Activated CD8-positive, alpha-beta T cell treated with anti-CD3 and anti-CD28 coated beads for 36 hours (primary cell): ENCODE measurements around the gene C1orf232. TPM values are rescaled to one million over a fixed set of nuclear protein-coding genes. Genes with fewer than 3 reads are reported as not detected.
A peak's percentile ranks its signal among the peaks of the same experiment; 100 is the strongest.

Experiments used
- ATAC-seq: fragments of 200-7000 bp; cut with Tn5 transposase; one replicate; pipeline ENCODE4 v1.10.0; 2021; ENCODE audit warnings: mild to moderate bottlenecking, moderate library complexity
- CTCF ChIA-PET: fragments of 350-600 bp; sonication (Branson Sonifier 250); formaldehyde crosslinking; loops from one replicate; lab custom pipeline; 2021; ENCODE audit warnings: antibody characterized with exemption; lab: Charles Lee
- POLR2A ChIA-PET: fragments of 350-600 bp; sonication (Branson Sonifier 250); formaldehyde crosslinking; loops from one replicate; lab custom pipeline; 2021; ENCODE audit warnings: antibody characterized with exemption; lab: Charles Lee
- DNase-seq: peaks from one replicate; pipeline ENCODE4 v3.0.0-alpha.2; 2020
- H3K27ac Mint-ChIP-seq: one replicate; pipeline ENCODE4 v1.8.0; 2021; ENCODE audit warnings: mild to moderate bottlenecking, mixed read lengths
- H3K27me3 Mint-ChIP-seq: one replicate; pipeline ENCODE4 v1.8.0; 2021; ENCODE audit warnings: mixed read lengths
- H3K36me3 Mint-ChIP-seq: one replicate; pipeline ENCODE4 v1.8.0; 2021; ENCODE audit warnings: low read depth, mixed read lengths
- H3K4me1 Mint-ChIP-seq: one replicate; pipeline ENCODE4 v1.8.0; 2021; ENCODE audit warnings: low read depth, mixed read lengths
- H3K4me3 Mint-ChIP-seq: one replicate; pipeline ENCODE4 v1.8.0; 2021; ENCODE audit warnings: mild to moderate bottlenecking, moderate library complexity, mixed read lengths
- H3K9me3 Mint-ChIP-seq: one replicate; pipeline ENCODE4 v1.8.0; 2021; ENCODE audit warnings: mixed read lengths
- intact Hi-C: fragments of 100-400 bp; cut with micrococcal nuclease; formaldehyde crosslinking; loops from one replicate; pipeline ENCODE4 v1.10.0; 2022
- total RNA-seq, 2 experiments: library from RNA; stranded (reverse); gene quantifications; one replicate each; pipeline ENCODE4 v1.2.3, GENCODE V29; 2021
- TF ChIP-seq, protein P1 (sequence below): fragments of 200-600 bp; IDR thresholded peaks from one replicate; pipeline ENCODE4 v1.8.0; 2022; ENCODE audit warnings: antibody characterized with exemption, mild to moderate bottlenecking

The C1orf232 gene
- total RNA-seq, 2 experiments from 2014 or later: not detected

DNA sequence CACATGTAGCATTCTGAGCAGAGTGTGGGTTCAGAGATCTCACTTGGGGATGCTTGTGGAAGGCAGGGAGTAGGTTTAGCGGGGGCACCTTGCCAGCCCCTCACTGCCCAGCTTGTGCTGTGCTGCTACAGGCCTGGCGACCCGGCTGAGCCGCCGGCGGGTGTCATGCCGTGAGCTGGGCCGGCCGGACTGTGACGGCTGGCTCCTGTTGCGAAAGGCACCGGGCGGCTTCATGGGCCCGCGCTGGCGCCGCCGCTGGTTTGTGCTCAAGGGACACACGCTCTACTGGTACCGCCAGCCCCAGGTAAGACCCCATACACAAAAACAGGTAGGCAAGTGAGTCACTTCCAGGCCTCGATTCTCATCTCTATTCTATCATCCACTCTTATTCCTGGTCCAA lies 16.1 kb upstream of the C1orf232 start:
- Mint-ChIP-seq H3K4me3 (no peak overlapping the region), H3K4me1 (no peaks in the 10 kb centered on the region), H3K9me3 (no peaks in the 10 kb centered on the region), H3K27ac (no peak overlapping the region), H3K36me3 (no peaks in the 10 kb centered on the region), H3K27me3 (no peaks in the 10 kb centered on the region)
- TF ChIP-seq, protein P1, sequence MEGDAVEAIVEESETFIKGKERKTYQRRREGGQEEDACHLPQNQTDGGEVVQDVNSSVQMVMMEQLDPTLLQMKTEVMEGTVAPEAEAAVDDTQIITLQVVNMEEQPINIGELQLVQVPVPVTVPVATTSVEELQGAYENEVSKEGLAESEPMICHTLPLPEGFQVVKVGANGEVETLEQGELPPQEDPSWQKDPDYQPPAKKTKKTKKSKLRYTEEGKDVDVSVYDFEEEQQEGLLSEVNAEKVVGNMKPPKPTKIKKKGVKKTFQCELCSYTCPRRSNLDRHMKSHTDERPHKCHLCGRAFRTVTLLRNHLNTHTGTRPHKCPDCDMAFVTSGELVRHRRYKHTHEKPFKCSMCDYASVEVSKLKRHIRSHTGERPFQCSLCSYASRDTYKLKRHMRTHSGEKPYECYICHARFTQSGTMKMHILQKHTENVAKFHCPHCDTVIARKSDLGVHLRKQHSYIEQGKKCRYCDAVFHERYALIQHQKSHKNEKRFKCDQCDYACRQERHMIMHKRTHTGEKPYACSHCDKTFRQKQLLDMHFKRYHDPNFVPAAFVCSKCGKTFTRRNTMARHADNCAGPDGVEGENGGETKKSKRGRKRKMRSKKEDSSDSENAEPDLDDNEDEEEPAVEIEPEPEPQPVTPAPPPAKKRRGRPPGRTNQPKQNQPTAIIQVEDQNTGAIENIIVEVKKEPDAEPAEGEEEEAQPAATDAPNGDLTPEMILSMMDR: no peak
- DNase-seq: no peak
- no peak for ATAC-seq
- ChIA-PET CTCF (no interaction called here), POLR2A (no interaction called here)
- intact Hi-C loops: no loop called here

- Mint-ChIP-seq H3K36me3 (no peaks in the 10 kb centered on the region), H3K4me1 (no peaks in the 10 kb centered on the region), H3K27ac (no peak overlapping the region), H3K27me3 (no peaks in the 10 kb centered on the region), H3K9me3 (no peaks in the 10 kb centered on the region), H3K4me3 (no peak overlapping the region)
- ChIA-PET CTCF (no interaction called here), POLR2A (no interaction called here)
- DNase-seq (no peak), ATAC-seq (no peak)
- TF ChIP-seq, protein P1: no peak
- intact Hi-C loops: no loop called here
These were observed 15.3 kb upstream of the C1orf232 start for GRCh38 chr1:26184086-26184485.

DNA sequence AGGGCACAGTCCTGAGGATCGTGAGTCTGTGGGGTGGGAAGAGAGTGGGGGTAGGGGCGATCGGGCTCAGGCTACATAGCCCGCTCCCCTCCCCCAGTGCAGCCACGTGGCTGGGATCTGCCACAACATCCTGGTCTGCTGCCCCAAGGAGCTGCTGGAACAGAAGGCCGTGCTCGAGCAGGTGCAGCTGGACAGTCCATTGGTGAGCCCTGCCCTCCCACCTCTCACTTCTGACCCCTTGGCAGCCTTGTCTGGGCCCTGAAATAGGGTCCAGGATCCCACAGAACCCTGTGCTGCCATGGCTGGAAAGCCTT lies 13.6 kb upstream of the C1orf232 start:
- Mint-ChIP-seq H3K36me3 (no peaks in the 10 kb centered on the region), H3K4me3 (no peak overlapping the region), H3K4me1 (no peaks in the 10 kb centered on the region), H3K27ac (no peak overlapping the region), H3K27me3 (no peaks in the 10 kb centered on the region), H3K9me3 (no peaks in the 10 kb centered on the region)
- ATAC-seq: no peak
- POLR2A ChIA-PET: no interaction called here
- TF ChIP-seq, protein P1: no peak
- intact Hi-C loops: no loop called here
- CTCF ChIA-PET: interaction anchor here (1.1 to 2.5 kb wide), 2 partner anchors 52 to 53 kb away, joined by 3 to 8 read pairs; partner anchors contain the start of gene CEP85
- DNase-seq: no peak

DNA sequence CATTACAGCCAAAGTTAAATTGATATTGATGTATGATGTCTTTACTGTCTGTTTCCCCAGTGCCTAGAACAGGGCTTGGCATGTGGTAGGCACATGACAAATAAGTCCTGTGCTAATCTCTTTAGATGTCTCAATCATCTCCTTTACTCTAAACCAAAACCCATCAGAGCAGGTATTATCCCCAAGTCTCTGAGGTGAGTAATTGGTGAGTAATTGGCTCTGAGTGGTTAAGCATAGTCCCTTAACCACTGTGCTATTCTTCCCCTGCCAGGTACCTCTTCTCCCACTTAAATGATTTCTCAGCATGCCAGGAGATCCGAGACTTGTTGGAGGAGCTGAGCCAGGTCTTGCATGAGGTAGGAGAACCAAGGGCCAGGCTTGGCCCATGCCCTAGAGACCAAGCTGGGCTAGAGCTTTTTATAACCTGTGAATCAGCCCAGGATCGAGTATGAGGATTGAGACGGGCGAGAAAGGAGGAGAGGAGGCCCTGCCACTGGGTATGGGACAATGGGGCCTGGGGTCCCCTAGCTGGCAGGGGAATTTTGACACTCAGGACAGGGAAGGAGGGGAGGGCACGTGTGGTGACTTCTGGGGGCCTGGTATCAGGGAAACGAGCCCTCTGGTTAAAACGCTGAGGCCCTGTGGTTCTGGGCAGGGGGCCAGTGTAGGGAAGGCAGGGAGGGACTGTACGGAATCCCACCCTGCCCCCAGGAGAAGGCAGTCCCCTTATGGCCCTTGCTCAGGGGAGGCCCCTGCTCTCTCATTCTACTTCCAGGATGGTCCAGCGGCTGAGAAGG lies 13.0 kb upstream of the C1orf232 start:
- Mint-ChIP-seq H3K36me3 (no peaks in the 10 kb centered on the region), H3K27ac (no peak overlapping the region), H3K9me3 (no peaks in the 10 kb centered on the region), H3K4me3 (no peak overlapping the region), H3K27me3 (no peaks in the 10 kb centered on the region), H3K4me1 (no peaks in the 10 kb centered on the region)
- POLR2A ChIA-PET: no interaction called here
- TF ChIP-seq, protein P1: no peak
- ATAC-seq (peak; percentile 77), DNase-seq (no peak)
- CTCF ChIA-PET: interaction anchor here (1.1 to 2.5 kb wide), 2 partner anchors 52 to 54 kb away, joined by 3 to 8 read pairs; partner anchors contain the start of gene CEP85
- intact Hi-C loops: no loop called here

DNA sequence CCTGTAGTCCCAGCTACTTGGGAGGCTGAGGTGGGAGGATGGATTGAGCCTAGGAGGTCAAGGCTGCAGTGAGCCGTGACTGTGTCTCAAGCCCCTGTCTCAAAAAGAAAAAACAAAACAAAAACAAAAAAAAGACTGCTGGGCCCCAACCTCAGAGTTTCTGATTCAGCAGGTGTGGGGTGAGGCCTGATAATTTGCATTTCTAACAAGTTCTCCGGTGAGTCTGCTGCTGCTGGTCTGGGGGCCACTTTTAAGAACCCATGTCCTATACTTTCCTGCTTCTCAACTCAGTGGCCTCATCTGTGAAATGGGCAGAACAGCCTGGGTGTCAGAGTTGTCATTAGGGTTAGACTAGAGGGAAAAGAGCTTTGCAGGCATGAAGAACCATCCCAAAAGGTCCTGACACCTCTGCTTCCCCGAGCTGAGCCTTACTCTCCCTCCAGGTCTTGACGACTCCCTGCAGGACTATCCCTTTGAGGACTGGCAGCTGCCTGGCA lies 11.3 kb upstream of the C1orf232 start:
- Mint-ChIP-seq H3K27ac (no peak overlapping the region), H3K9me3 (no peaks in the 10 kb centered on the region), H3K4me1 (no peaks in the 10 kb centered on the region), H3K27me3 (no peaks in the 10 kb centered on the region), H3K36me3 (no peaks in the 10 kb centered on the region), H3K4me3 (no peak overlapping the region)
- no peak for ATAC-seq
- CTCF ChIA-PET: interaction anchor here (1.2 to 3.2 kb wide), 4 partner anchors 10 to 285 kb away, joined by 3 to 23 read pairs (median 6); partner anchors contain the start of genes CEP85 and ZNF593
- TF ChIP-seq, protein P1: no peak
- no peak for DNase-seq
- POLR2A ChIA-PET: interaction anchor here (0.6 to 1.1 kb wide), 3 partner anchors 8 to 159 kb away, joined by 3 read pairs; partner anchors contain the start of gene EXTL1
- intact Hi-C loops: no loop called here
